K562 (cell line): ENCODE results near the gene DPCD. TPM values are rescaled to one million over a fixed set of nuclear protein-coding genes. Genes with fewer than 3 reads are reported as not detected.

Experiments
- ATAC-seq: fragments of 200-7000 bp; cut with Tn5 transposase; 3 replicates; pipeline ENCODE4 v1.9.1; 2020; ENCODE audit warnings: moderate library complexity
- BruUV-seq: library from RNA; stranded (reverse); fragments of 400-500 nt; replicated peaks from 2 replicates; lab custom pipeline; 2021; lab: Mats Ljungman, UMichigan
- CTCF ChIA-PET: fragments of 300-600 bp; formaldehyde crosslinking; extraction: SDS; loops from one replicate; lab custom pipeline; 2021; ENCODE audit warnings: low intra/inter-chr PET ratio; lab: Yijun Ruan, JAX
- POLR2A ChIA-PET: fragments of 300-600, 350-650 bp; sonication (Branson Sonifier 250); formaldehyde crosslinking; extraction: SDS; loops from one replicate; lab custom pipeline; 2021; ENCODE audit warnings: antibody characterized with exemption, inconsistent platforms; lab: Yijun Ruan, JAX
- DNase-seq, 4 experiments: peaks; one replicate each; pipeline versions ENCODE4 v3.0.0 to v3.0.0-alpha.2; 2011 to 2018; ENCODE audit warnings: low spot score in 3 of 4, mixed read lengths in 3 of 4; ENCODE audit errors: extremely low read depth in 1 of 4
- FAIRE-seq: peaks from 2 replicates; lab custom pipeline; 2011; peaks lifted over from hg19 to GRCh38; lab: Jason Lieb, UNC
- H2AFZ ChIP-seq: 2 replicates; pipeline ENCODE4 v1.6.0; 2011; ENCODE audit warnings: low read depth, low read length, control low read depth, inconsistent platforms
- H3K27ac ChIP-seq: fragments of 200-600 bp; 3 replicates; pipeline ENCODE4 v1.8.0; 2011; ENCODE audit warnings: low read depth, mild to moderate bottlenecking, control low read depth, inconsistent platforms, low read length, moderate library complexity, mixed read lengths; ENCODE audit errors: extremely low read depth
- H3K27me3 ChIP-seq, 2 experiments: fragments of 300-600 bp in 1 of 2; 2 replicates in 1 of 2; 3 replicates in 1 of 2; pipeline versions ENCODE4 v1.6.0 to v1.8.0; 2011; ENCODE audit warnings: inconsistent platforms in 2 of 2, low read length in 2 of 2, mild to moderate bottlenecking in 1 of 2, mixed read lengths in 1 of 2, moderate library complexity in 1 of 2; ENCODE audit not compliant: control insufficient read depth in 2 of 2, insufficient read depth in 2 of 2
- H3K36me3 ChIP-seq: fragments of 300-600 bp; 3 replicates; pipeline ENCODE4 v1.8.0; 2011; ENCODE audit warnings: mild to moderate bottlenecking, low read length, inconsistent platforms; ENCODE audit not compliant: control insufficient read depth, insufficient read depth
- H3K4me1 ChIP-seq, 2 experiments: fragments of 200-600 bp in 1 of 2; replicated peaks in 1 of 2; 2 replicates in 1 of 2; 3 replicates in 1 of 2; pipeline versions ENCODE4 v1.5.1 to v1.8.0; 2011; ENCODE audit warnings: inconsistent platforms in 2 of 2, low read length in 2 of 2, mild to moderate bottlenecking in 1 of 2, mixed read lengths in 1 of 2, moderate library complexity in 1 of 2; ENCODE audit not compliant: control insufficient read depth in 2 of 2, insufficient read depth in 2 of 2
- H3K4me2 ChIP-seq: 2 replicates; pipeline ENCODE4 v1.6.1; 2011; ENCODE audit warnings: low read length, control low read depth, inconsistent platforms, mixed read lengths; ENCODE audit not compliant: insufficient read depth
- H3K4me3 ChIP-seq: fragments of 200-600 bp; sonication (generic), shearing (Covaris generic); 2 replicates; pipeline ENCODE4 v1.5.1; 2016; ENCODE audit warnings: control low read depth, inconsistent platforms
- H3K79me2 ChIP-seq: fragments of 200-600 bp; 3 replicates; pipeline ENCODE4 v1.8.0; 2011; ENCODE audit warnings: low read length, inconsistent platforms; ENCODE audit not compliant: control insufficient read depth, insufficient read depth
- H3K9ac ChIP-seq, 2 experiments: 2 replicates each; pipeline versions ENCODE4 v1.6.0 to v1.6.1; 2011; ENCODE audit warnings: low read depth in 2 of 2, low read length in 2 of 2, control low read depth in 1 of 2, inconsistent platforms in 1 of 2, mild to moderate bottlenecking in 1 of 2, mixed read lengths in 1 of 2; ENCODE audit not compliant: insufficient read depth in 1 of 2
- H3K9me1 ChIP-seq: one replicate; pipeline ENCODE4 v1.6.0; 2011; ENCODE audit warnings: inconsistent platforms, mild to moderate bottlenecking, low read length, moderate library complexity; ENCODE audit not compliant: control insufficient read depth, insufficient read depth
- H3K9me3 ChIP-seq: replicated peaks from 2 replicates; pipeline ENCODE4 v1.5.1; 2011; ENCODE audit warnings: low read depth, low read length, inconsistent platforms; ENCODE audit not compliant: control insufficient read depth, insufficient read depth
- H4K20me1 ChIP-seq: replicated peaks from 2 replicates; pipeline ENCODE4 v1.6.1; 2011; ENCODE audit warnings: low read length, inconsistent platforms, mixed read lengths; ENCODE audit not compliant: control insufficient read depth, insufficient read depth
- C11orf30 ChIP-seq: fragments of 450-650 bp; IDR thresholded peaks from 2 replicates; pipeline ENCODE4 v1.6.1; 2016; ENCODE audit warnings: low read depth, mild to moderate bottlenecking
- CBFA2T3 ChIP-seq: fragments of 450-650 bp; IDR thresholded peaks from 2 replicates; pipeline ENCODE4 v1.6.1; 2017
- CBX5 ChIP-seq: IDR thresholded peaks from 2 replicates; pipeline ENCODE4 v1.6.1; 2014; ENCODE audit warnings: low read depth, borderline replicate concordance
- CXXC5 ChIP-seq: fragments of 250-450 bp; sonication (Bioruptor Pico); IDR thresholded peaks from 2 replicates; pipeline ENCODE4 v1.8.0; 2022; ENCODE audit warnings: inconsistent platforms, mild to moderate bottlenecking, moderate library complexity
- E2F3 ChIP-seq: fragments of 250-450 bp; sonication (Bioruptor Pico); IDR thresholded peaks from 2 replicates; pipeline ENCODE4 v1.4.0; 2020; ENCODE audit warnings: mild to moderate bottlenecking
- ESRRB ChIP-seq: fragments of 250-450 bp; sonication (Bioruptor Pico); IDR thresholded peaks from 2 replicates; pipeline ENCODE4 v1.5.0; 2020; ENCODE audit warnings: mild to moderate bottlenecking, moderate library complexity, borderline replicate concordance
- GTF2E2 ChIP-seq: fragments of 200-800 bp; sonication (Bioruptor generic); IDR thresholded peaks from 2 replicates; pipeline ENCODE4 v1.6.1; 2016; ENCODE audit warnings: missing genetic modification characterization, missing compliant biosample characterization
- KDM5B ChIP-seq: fragments of 200-600 bp; sonication (generic); IDR thresholded peaks from 2 replicates; pipeline ENCODE4 v1.6.1; 2012; ENCODE audit warnings: low read depth, mild to moderate bottlenecking, moderate library complexity, low read length, control low read depth, inconsistent platforms; ENCODE audit not compliant: insufficient replicate concordance
- MTA2 ChIP-seq: fragments of 450-650 bp; IDR thresholded peaks from 2 replicates; pipeline ENCODE4 v1.6.1; 2016; ENCODE audit warnings: low read depth
- MXI1 ChIP-seq: IDR thresholded peaks from 2 replicates; pipeline ENCODE4 v1.6.1; 2011; ENCODE audit warnings: low read depth, mild to moderate bottlenecking, improper control_type of control experiment, low read length
- NR1H2 ChIP-seq: sonication (generic); formaldehyde crosslinking; IDR thresholded peaks from 2 replicates; pipeline ENCODE4 v1.4.0; 2020; ENCODE audit warnings: mild to moderate bottlenecking, missing genetic modification reagents
- NR2C1 ChIP-seq, 2 experiments: fragments of 450-650 bp; IDR thresholded peaks; 2 replicates each; pipeline ENCODE4 v1.6.1; 2017; ENCODE audit warnings: mild to moderate bottlenecking in 2 of 2, antibody characterized with exemption in 1 of 2, inconsistent platforms in 1 of 2, missing compliant biosample characterization in 1 of 2, missing genetic modification characterization in 1 of 2
- PTTG1 ChIP-seq: fragments of 450-650 bp; IDR thresholded peaks from 2 replicates; pipeline ENCODE4 v1.6.1; 2016; ENCODE audit warnings: low read depth, mild to moderate bottlenecking, missing genetic modification characterization, missing compliant biosample characterization
- RAD51 ChIP-seq: fragments of 450-650 bp; IDR thresholded peaks from 2 replicates; pipeline ENCODE4 v1.7.1; 2016; ENCODE audit warnings: low read depth, mild to moderate bottlenecking, borderline replicate concordance
- RBM39 ChIP-seq: fragments of 200-400 bp; formaldehyde crosslinking; optimal IDR thresholded peaks from 2 replicates; pipeline ENCODE3; 2018; ENCODE audit warnings: low read depth, low read length
- SMARCE1 ChIP-seq: fragments of 450-650 bp; IDR thresholded peaks from 2 replicates; pipeline ENCODE4 v1.7.1; 2016; ENCODE audit warnings: mild to moderate bottlenecking
- SREBF2 ChIP-seq: sonication (generic); formaldehyde crosslinking; IDR thresholded peaks from 2 replicates; pipeline ENCODE4 v1.4.0; 2020; ENCODE audit warnings: mild to moderate bottlenecking, missing genetic modification reagents
- TRIM24 ChIP-seq, 2 experiments: fragments of 450-650 bp; IDR thresholded peaks; 2 replicates each; pipeline ENCODE4 v1.6.1; 2016
- VEZF1 ChIP-seq: fragments of 200-800 bp; sonication (Bioruptor generic); IDR thresholded peaks from 2 replicates; pipeline ENCODE4 v1.6.1; 2017; ENCODE audit warnings: missing genetic modification characterization, missing compliant biosample characterization
- ZBTB43 ChIP-seq: sonication (generic); formaldehyde crosslinking; IDR thresholded peaks from 2 replicates; pipeline ENCODE4 v1.8.0; 2023; ENCODE audit warnings: mild to moderate bottlenecking, missing genetic modification reagents
- ZNF224 ChIP-seq: sonication (generic); formaldehyde crosslinking; IDR thresholded peaks from 2 replicates; pipeline ENCODE4 v1.8.0; 2022; ENCODE audit warnings: mild to moderate bottlenecking, missing genetic modification reagents
- ZNF232 ChIP-seq: sonication (generic); formaldehyde crosslinking; IDR thresholded peaks from 2 replicates; pipeline ENCODE4 v1.8.0; 2022; ENCODE audit warnings: mild to moderate bottlenecking, missing genetic modification reagents
- ZNF644 ChIP-seq: fragments of 200-800 bp; sonication (Bioruptor generic); IDR thresholded peaks from 2 replicates; pipeline ENCODE4 v1.6.1; 2016; ENCODE audit warnings: low read depth, missing genetic modification characterization, missing compliant biosample characterization
- ZNF668 ChIP-seq: fragments of 250-450 bp; sonication (Bioruptor Pico); IDR thresholded peaks from 2 replicates; pipeline ENCODE4 v1.8.0; 2022; ENCODE audit warnings: mild to moderate bottlenecking, inconsistent platforms
- ZNF717 ChIP-seq: fragments of 250-450 bp; sonication (Bioruptor Pico); IDR thresholded peaks from 2 replicates; pipeline ENCODE4 v1.5.0; 2021
- WGBS: fragments of 100-300 bp; shearing (Covaris generic); methylation state at CpG from one replicate; pipeline ENCODE4 v1.1.6; 2016; ENCODE audit warnings: low coverage, mixed read lengths; ENCODE audit not compliant: insufficient coverage; ENCODE audit errors: missing lambda C conversion rate; 5-methylcytosine and 5-hydroxymethylcytosine counted together
- in situ Hi-C: fragments of 300-500 bp; cut with MboI; formaldehyde crosslinking; loops from 4 replicates; pipeline ENCODE4 v1.15.0; 2018; ENCODE audit warnings: inconsistent platforms, mixed read lengths
- intact Hi-C: fragments of 100-400 bp; cut with micrococcal nuclease; formaldehyde crosslinking; loops from 2 replicates; pipeline ENCODE4 v1.14.2; 2022
- polyA plus RNA-seq, 8 experiments: library from polyadenylated mRNA; depleted of rRNA in 4 of 8; stranded (reverse) in 5 of 8; unstranded in 3 of 8; fragments of >200 nt; fragmentation: Nextera tagmentation in 2 of 8; fragmentation: Illumina TruSeq in 1 of 8; extraction: Ambion mirVana in 2 of 8; extraction: Trizol in 1 of 8; gene quantifications; 2 replicates each; pipeline versions ENCODE4 v1.2.1 to v1.2.3, GENCODE V29; 2011 to 2014; ENCODE audit warnings: inconsistent platforms in 1 of 8, missing spikeins in 1 of 8
- total RNA-seq, 7 experiments: library from RNA; depleted of rRNA in 6 of 7; stranded (reverse); fragments of >200 nt in 6 of 7; fragmentation: Illumina TruSeq in 2 of 7; extraction: Trizol in 2 of 7; gene quantifications; 2 replicates each; pipeline versions ENCODE4 v1.2.1 to v1.2.3, GENCODE V29; 2011 to 2021; ENCODE audit warnings: low replicate concordance in 1 of 7

DPCD gene
- total and polyA plus RNA-seq, 9 of the 15 experiments (the other 6 are each of a cell fraction or from before 2014, with no cell fraction given) = 12.1 to 45.2 (median 20.0) TPM

GRCh38 chr10:101607124-101607523, 19.0 kb downstream of the DPCD start:
- CTCF ChIA-PET = no interaction called here
- Histone ChIP-seq H3K4me2 (no peak overlapping the region), H3K27me3 (no peaks in the 10 kb centered on the region), H3K4me3 (no peak overlapping the region), H2AFZ (no peak overlapping the region), H3K9ac (peak overlapping the region in 1 of 2 experiments; percentile 58; a peak in 1 of 4 replicates), H3K9me3 (no peaks in the 10 kb centered on the region), H3K4me1 (peaks cover 7 to 9% of the 10 kb centered on the region in 2 experiments; a peak in 2 of 5 replicates), H3K79me2 (no peaks in the 10 kb centered on the region), H3K36me3 (no peaks in the 10 kb centered on the region), H3K27ac (no peak overlapping the region), H4K20me1 (no peaks in the 10 kb centered on the region; the same call in 1 of the 2 replicates), H3K9me1 (no peaks in the 10 kb centered on the region)
- no TSS peak for BruUV-seq
- FAIRE-seq (no peak), DNase-seq (peak in 2 of 4 experiments; percentile 26 to 42), ATAC-seq (no peak)
- in situ Hi-C loops (loop anchor here (5.0 kb wide), 1 partner anchor 175 kb away; the partner anchor contains the start of gene NPM3), intact Hi-C loops (no loop called here)
- WGBS = 0% methylated on average over 2 of the region's 2 CpGs
- POLR2A ChIA-PET = interaction anchor here (0.6 to 0.7 kb wide), 5 partner anchors 21 to 466 kb away, joined by 3 to 4 read pairs (median 3); no protein-coding TSS in a partner anchor
- no peak for TF ChIP-seq TRIM24 (IDR thresholded peaks at IDR 0.05)
- TF ChIP-seq ZNF644 = no peak
- no peak for TF ChIP-seq ZNF717 (CRISPR knock-in tag)
- no peak for TF ChIP-seq ZNF224 (CRISPR knock-in tag)
- no peak for TF ChIP-seq C11orf30
- no peak for TF ChIP-seq VEZF1 (CRISPR knock-in tag)
- TF ChIP-seq CBX5 = no peak
- TF ChIP-seq SREBF2 (CRISPR knock-in tag) = no peak
- TF ChIP-seq CBFA2T3 = peak; percentile 65; the same call in 1 of the 2 replicates
- no peak for TF ChIP-seq ZNF668 (CRISPR knock-in tag)
- no peak for TF ChIP-seq GTF2E2
- TF ChIP-seq SMARCE1 = no peak
- TF ChIP-seq ESRRB (CRISPR knock-in tag) = no peak
- TF ChIP-seq PTTG1 = no peak
- TF ChIP-seq MTA2 = peak; percentile 44; the same call in 1 of the 2 replicates
- no peak for TF ChIP-seq ZNF232
- no peak for TF ChIP-seq RBM39
- TF ChIP-seq MXI1 = no peak
- no peak for TF ChIP-seq RAD51
- TF ChIP-seq KDM5B = no peak
- TF ChIP-seq CXXC5 (CRISPR knock-in tag) = no peak
- TF ChIP-seq ZBTB43 (CRISPR knock-in tag) = no peak
- TF ChIP-seq NR2C1 (IDR thresholded peaks at IDR 0.05) = no peak
- peak; percentile 61; the same call in 1 of the 2 replicates for TF ChIP-seq NR2C1 (tag; IDR thresholded peaks at IDR 0.05)
- no peak for TF ChIP-seq NR1H2 (CRISPR knock-in tag)
- no peak for TF ChIP-seq E2F3 (CRISPR knock-in tag)
